GM19397 (cell line): ENCODE results near the gene PANX2.
"Not testable (repeated sequence)": the region's sequence is repeated elsewhere in the genome, so short reads cannot be mapped to it uniquely, and the experiment has no call there.

Experiments
- ATAC-seq: cut with Tn5 transposase; IDR thresholded peaks from one replicate; pipeline ENCODE4 v1.9.1; 2021; ENCODE audit warnings: mild to moderate bottlenecking, moderate library complexity; ENCODE audit not compliant: unreplicated experiment

The PANX2 gene

DNA sequence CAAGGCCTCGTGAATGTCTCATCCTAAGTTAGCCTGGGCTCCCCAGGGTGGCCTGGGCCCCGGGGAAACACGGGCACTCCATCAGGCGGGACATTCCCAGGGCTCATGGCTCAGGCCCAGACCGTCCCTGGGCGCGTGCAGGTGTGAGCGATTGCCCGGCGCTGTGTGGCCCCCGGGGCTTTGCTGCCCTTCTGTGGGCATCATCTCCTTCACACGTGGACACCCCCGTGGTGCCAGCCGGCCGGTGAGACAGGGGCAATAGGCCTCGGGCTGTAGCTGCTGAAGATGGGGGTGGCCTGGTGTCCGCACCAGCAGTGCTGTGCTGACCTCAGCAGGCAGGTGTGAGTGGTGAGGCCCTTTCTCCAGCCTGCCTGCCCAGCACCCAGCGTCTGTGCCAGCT is 25.7 kb downstream of the PANX2 start:
- no peak for ATAC-seq

DNA sequence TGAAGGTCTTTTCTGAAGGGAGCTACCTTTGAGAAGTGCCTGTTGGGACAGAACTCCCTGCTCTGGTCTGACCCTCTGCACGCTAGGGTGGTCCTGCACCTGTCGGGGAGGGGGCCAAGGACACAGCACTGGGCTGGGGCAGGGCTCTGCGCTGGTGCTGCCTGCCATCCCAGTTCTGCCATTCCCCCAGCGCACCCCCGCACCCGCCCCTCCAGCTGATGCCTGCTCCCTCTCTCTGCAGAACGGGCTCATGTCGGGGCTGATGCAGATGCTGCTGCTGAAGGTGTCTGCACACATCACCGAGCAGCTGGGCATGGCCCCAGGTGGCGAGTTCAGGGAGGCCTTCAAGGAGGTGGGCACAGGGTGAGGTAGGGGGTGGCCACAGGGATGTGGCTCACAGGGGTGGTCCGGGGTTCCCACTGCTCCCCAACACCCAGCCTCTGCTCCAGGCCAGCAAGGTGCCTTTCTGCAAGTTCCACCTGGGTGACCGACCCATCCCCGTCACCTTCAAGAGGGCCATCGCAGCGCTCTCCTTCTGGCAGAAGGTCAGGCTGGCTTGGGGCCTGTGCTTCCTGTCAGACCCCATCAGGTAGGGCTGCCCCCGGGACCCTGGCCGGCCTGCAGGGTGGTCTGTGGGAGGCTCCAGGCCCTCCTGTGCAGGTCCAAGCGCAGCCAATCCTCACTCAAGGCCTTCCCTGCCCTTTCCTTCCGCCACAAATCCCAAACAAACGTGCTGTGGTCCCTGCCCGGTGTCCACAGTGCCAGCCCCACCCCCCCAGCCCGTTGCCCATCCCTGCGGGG is 26.7 kb downstream of the PANX2 start:
- no peak for ATAC-seq

DNA sequence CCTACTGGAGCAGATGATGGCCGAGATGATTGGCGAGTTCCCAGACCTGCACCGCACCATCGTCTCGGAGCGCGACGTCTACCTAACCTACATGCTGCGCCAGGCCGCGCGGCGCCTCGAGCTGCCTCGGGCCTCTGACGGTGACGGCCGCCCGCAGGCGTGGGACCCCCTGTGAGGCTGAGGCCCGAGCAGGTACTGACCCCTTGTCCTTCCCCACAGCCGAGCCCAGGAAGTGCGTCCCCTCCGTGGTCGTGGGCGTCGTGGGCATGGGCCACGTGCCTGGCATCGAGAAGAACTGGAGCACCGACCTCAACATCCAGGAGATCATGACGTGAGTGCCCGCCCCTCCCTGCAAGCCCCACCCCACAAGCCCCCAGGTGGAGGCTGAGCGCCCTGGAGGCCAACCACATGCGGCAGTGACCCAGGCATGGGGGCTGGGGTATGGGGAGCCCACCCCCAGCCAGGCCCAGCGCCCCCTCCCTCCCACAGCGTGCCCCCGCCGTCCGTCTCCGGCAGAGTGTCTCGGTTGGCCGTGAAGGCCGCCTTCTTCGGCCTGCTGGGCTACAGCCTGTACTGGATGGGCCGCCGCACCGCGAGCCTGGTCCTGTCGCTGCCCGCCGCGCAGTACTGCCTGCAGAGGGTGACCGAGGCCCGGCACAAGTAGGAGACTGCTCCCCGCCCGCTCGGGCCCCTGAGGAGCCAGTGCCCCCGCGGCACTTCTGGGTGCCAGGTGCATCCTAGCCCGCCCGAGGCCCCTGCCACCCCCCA is 27.5 kb downstream of the PANX2 start:
- ATAC-seq, result no peak

DNA sequence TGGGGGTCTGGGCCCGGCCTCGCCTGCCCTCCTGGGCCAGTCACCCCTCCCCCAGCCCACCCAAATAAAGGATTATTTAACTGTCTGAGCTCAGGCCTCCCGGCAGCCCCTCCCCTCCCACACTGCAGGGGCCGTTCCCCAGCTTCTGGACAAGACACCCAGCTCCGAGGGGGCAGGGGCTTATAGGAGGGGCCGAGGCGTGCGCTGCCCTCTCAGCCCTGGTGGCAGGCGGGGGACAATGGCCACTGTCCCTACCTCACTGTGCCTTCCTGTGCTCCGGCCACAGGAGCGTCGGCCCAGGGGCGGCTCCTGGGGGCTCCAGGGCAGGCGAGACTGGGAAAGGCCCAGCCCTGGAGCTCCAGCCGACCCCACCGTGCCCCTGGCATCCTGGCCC is 28.1 kb downstream of the PANX2 start:
- no peak for ATAC-seq

DNA sequence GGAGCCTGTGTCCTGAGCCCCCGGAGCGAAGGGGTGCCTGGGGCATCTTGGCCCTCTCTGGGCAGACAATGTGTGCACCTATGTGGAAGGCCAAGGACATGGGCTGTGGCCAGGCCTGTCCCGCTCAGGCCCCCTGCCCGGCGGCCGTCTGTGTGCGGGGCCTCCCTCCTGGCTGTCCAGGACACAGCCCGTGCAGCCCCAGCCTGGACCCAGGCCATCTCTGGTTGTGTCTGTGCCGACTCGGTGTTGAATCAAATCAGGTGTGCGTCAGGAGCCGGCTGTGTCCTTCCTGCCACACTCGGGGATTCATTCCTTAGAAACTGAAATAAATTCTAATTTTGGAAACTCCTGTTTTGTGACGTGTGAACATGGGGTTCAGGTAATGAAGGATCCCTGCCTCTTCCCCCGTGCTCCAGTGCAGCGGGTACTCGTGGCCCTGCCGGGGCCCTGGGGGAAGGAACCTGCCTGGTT is 28.8 kb downstream of the PANX2 start:
- no peak for ATAC-seq

DNA sequence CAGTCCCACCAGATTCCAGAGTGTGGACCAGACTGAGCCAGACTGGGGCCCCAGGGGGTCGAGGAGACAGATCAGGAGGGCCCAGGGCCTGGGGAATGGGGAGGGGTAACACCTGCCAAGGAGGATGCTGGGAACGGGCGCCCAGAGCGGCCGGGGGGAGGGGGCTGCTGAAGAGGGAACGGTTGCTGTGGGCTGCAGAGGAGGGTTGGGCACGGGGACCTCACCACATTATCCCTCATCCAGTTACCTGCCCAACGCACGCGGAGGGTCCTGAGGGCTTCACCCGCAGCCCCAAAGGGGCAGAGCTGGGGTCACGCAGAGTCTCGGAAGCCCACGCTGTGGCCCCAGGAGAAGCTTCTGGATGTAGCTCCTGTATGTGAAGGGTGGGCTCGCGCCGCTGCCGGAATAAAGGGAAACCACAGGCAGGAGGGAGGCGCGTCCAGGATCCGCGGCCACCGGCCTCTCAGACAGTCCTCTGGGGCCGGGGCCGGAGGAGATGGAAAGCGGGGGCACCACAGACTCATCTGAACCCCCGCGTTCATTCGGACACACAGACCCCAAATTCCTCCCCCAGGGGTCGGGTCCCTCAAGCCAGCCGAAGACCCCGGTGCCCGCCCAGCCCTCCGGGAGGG is 29.4 kb downstream of the PANX2 start:
- ATAC-seq, result no peak

DNA sequence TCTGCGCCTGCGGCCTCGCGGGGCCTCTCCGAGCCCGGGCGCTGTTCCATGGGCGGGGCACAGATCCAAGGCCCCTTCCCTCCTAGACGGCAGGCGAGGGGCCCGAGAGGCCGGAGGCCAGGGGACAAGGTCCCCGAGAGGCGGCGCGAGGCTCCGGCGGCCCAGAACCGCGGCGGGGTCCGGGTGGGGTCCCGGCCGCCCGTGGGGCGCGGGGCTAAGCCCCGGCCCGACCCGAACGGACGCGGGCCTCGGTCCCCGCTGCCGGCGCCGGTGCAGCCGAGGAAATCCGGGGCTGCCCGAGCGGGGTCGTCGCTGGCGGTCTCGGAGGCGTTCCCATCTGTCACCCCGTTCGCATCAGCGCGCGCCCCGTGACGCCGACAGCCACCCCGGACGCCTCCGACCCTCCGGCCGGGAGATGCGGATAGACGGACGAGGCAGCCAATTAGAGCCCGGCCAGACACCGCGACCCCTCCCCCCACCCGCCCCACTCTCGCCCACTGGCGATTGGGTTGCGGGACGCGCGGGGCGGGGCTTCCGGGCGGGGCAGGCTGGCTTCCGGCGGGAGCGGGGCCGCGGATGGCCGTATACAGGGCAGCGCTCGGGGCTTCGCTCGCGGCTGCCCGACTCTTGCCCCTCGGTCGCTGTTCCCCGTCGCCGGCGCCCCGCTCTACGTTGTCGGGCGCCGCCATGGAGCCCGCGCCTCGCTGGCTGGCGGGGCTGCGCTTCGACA is 30.1 kb downstream of the PANX2 start, which contains the start of gene SELENOO:
Gene SELENOO (plus strand): TSS at position 551 of the 730 bp plus-strand sequence. CDS start 26 bp downstream, at position 577.
- peak; percentile 65 for ATAC-seq

DNA sequence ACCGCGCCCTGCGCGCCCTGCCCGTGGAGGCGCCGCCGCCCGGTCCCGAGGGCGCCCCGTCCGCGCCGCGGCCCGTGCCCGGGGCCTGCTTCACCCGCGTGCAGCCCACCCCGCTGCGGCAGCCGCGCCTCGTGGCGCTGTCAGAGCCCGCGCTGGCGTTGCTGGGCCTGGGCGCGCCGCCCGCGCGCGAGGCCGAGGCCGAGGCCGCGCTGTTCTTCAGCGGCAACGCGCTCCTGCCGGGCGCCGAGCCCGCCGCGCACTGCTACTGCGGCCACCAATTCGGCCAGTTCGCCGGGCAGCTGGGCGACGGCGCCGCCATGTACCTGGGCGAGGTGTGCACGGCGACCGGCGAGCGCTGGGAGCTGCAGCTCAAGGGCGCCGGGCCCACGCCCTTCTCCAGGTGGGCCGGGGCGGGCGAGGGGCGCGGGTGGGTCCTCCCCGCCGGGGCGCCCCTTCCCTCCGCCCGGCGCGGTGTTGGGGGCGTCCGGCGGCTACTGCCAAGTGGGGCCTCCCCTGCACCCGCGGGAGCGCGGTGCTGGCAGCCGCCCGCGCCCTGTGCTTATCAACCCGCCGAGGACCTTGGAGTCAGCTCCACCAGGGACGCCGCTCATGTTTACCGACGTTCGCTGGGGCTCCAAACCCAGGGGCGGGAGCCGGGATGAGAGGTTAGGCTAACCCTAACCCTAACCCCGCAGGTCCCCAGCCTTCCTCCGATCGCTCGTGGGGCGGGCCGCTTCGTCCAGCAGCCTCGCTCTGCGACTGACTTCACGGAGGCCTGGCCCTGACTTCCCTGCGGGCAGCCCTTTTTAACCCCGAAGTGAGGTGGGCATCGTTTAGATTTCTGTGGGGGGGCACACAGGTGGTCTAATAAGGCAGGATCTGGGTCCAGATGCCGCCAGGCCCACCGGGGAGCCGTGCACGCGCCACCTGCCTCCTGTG is 30.9 kb downstream of the PANX2 start:
- peak; percentile 26 for ATAC-seq

DNA sequence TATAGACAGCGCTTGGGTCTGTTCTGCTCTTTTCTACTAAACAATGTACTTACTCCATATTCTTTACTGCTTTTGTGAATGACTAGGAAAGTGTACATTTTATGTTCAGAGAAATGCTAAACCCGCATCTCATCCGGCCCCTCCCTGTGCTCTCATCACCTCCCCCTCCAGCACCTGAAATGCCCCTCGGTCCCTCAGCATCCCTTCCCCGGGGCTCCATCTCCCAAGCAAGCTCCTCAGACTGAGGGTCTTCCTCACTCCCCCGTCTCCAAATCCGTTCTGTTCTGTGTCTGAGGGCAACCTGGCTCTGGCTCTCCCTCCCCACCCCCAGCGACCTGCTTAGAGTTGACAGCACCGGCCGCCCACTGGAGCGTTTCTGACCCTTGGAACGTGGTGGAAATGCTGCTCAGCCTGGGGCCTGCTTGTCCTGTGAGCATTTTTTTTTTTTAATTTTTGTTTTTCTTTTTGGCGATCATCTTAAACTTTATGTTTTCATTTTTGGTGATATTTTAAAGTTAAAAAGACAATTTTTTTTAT is 31.7 kb downstream of the PANX2 start:
- ATAC-seq, result no peak

DNA sequence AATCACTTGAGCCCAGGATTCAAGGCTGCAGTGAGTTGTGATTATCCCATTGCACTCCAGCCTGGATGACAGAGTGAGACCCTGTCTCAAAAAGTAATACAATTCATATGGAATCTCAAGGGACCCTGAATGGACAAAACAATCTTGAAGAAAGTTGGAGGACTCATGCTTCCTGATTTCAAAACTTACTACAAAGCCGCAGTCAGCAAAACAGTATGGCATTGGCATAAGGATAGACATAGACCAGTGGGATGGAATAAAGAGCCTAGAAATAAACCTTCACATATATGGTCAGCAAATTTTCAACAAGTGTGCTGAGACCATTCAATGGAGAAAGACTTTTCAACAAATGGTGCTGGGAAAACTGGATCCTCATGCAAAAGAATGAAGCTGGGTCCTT is 32.8 kb downstream of the PANX2 start:
- ATAC-seq, result no peak

DNA sequence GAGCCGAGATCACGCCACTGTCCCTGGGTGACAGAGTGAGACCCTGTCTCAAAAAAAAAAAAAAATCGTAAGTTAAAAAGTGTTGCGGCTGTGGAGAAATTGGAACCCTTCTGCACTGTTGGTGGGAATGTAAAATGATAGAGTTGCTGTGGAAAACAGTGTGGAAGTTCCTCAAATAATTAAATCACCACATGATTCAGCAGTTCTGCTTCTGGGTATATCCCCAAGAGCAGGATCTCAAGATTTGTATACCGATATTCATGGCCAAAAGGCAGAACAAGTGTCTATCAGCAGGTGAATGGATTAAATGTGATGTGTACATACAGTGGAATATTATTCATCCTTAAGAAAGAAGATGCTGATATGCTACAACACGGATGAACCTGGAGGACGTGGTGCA is 34.0 kb downstream of the PANX2 start:
- ATAC-seq, result no peak

DNA sequence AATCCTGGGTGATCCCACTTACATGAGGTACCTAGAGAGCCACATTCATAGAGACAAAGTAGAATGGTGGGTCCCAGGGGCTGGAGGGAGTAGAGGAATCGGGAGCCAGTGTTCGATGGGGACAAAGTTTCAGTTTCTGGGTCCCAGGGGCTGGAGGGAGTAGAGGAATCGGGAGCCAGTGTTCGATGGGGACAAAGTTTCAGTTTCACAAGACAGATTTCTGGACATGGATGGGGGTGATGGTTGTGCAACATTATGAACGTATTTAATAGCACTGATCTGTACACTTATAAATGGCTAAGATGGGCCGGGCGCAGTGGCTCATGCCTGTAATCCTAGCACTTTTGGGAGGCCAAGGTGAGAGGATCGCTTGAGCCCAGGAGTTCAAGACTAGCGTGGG is 34.5 kb downstream of the PANX2 start:
- ATAC-seq, result not testable (repeated sequence)

DNA sequence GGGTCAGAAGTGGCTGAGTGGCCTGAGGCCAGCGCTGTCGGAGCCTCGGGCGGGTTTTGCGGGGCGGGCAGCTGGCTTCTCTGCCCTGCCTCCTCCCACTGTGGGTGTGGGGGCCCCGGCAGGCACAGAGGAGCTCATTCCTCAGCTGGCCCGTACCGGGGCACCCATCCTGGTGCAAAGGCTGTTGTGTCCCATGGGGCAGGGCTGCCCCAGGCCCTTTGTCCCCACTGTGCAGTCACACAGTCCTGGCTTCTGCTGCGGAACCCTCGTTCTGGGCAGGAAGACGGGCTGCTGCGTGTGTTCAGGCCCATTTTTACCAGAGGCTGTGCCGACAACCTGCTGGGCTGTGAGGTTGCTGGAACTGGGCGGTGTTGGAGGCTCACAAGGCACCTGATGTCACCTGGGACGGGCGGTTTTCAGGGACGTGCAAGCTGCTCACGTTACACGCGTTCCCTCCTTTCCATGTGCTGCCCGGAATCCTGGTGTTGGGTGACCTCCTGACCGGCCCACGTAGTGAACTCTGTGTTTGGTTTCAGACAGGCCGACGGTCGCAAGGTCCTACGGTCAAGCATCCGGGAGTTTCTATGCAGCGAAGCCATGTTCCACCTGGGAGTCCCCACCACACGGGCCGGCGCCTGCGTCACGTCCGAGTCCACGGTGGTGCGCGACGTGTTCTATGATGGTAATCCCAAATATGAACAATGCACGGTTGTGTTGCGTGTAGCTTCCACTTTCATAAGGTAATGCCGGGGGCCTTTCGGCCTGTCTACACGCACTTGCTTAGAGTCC is 35.4 kb downstream of the PANX2 start:
- no peak for ATAC-seq

DNA sequence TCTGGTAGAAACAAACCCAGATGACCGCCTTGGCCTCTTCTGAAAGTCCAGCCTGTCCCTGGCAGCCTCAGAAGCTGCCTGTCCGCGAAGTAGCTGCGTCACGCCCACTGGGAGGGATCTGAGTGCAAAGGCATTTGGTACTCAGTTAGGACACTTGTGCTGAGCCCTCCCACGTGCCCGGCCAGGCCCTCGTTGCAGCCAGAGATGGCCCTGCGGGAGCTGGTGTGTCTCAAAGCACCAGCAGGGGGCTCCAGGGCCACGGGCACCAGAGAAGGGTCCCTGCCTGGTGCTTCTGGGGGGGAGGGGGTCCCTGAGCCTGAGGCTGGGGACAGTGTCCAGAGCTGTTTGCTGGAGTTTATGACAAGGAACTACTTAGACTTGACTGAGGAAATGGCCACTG is 36.1 kb downstream of the PANX2 start:
- ATAC-seq, result no peak

DNA sequence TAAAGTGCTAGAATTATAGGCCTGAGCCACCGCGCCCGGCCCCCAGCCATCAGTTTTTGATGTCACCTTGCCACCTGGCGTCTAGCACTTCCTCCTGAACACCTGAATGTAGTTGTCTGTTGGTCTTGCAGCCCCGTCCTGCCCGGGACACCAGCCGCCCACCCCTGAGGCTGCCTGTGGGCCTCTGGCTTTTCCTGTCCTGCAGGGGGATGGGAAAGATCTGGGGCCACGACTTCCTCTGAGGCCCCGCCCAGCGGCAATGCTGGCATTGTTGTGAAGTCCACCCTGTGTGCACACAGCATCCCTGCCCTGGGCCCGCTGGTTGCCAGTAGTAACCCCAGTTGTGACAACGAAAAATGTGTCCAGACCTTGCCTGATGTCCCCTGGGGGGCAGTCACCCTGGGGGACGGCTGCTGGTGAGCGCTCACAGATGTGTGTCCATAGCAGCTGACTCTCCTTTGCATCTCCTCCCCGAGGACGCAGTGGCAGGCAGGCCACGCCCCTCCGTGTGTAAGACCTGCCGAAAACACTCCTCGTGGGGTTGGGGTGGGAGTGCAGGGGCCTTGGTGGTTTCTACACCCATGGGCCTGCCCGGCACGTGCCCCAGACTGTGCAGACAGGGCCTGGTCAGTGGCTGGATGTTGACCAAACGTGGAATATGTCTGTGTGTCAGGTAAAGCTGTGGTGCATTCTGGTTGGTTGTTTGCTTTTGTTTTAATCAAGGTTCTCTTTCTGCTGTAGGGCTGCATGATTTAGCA is 37.0 kb downstream of the PANX2 start:
- ATAC-seq, result no peak

DNA sequence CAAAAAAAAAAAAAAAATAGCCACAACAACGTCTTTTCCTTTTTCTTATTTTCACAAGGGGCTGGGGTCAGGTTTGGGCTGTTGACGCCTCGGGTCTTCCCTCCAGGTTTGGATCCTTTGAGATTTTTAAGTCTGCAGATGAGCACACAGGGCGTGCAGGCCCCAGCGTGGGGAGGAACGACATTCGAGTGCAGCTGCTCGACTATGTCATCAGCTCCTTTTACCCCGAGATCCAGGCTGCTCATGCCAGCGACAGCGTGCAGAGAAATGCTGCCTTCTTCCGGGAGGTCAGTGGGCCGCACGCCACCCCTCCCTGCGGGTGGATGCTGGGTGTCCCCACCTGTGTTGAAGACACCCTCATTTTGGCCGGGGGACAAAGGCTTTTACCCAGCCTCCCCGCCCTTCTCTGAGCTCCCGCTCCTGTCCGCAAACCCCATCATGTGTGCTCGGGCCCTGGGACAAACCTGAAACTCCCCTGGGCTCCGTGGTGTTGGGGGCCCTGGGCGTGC is 38.0 kb downstream of the PANX2 start:
- no peak for ATAC-seq

DNA sequence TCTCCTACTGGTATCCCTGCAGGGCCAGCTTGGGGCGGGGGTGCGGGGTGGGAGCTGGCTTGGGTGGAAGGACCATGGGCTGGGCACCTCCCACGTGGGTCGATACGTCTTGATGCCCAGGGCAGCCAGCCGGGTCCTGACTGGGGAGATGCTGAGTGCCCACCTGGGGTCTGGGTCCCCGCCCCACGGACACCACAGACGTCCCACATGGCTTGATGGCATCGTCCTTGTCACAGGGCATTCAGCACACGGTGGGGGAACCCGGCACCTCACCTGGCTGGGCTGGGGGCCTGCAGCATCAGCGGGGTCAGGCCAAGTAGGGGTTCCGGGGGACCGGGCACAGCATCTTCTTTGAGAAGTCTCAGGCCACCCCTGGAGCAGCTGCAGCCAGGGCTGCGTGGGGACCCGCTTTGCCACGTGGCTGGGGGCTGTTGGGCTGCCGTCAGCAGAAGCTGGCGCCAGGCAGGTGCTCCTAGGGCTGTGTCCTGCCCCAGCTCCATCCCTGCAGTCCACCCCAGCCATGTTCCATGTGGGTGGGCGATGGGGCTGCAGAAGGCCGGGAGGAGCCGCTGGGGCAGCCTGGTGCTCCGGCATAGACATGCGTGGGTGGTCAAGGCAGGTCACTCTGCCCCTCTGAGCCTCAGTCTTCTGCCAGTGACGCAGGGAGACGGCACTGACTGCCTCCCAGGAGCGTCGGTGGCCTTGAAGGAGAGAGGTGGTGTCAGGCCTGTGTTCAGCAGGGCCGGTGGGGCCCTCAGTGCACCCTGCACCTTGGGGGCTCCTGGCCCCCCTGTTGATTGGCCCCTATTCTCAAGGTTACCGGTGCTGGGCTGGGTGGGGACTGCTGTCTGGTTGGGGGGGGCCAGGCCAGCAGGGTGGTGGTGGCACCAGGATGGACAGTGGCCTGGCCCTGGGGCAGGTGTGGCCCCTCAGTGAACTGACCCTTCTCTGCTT is 38.7 kb downstream of the PANX2 start:
- ATAC-seq, result no peak
